Glutamatergic neuron (in vitro differentiated cells): ENCODE data around the gene DPP7. TPM values are rescaled to one million over a fixed set of nuclear protein-coding genes. Genes with fewer than 3 reads are reported as not detected.

Experiments used
- DNase-seq: peaks from one replicate; pipeline ENCODE4 v3.0.0; 2022
- H3K27ac Mint-ChIP-seq: one replicate; pipeline ENCODE4 v1.8.0; 2020; ENCODE audit warnings: mild to moderate bottlenecking, mixed read lengths, inconsistent platforms; ENCODE audit not compliant: unreplicated experiment
- H3K27me3 Mint-ChIP-seq: one replicate; pipeline ENCODE4 v1.8.0; 2020; ENCODE audit warnings: mild to moderate bottlenecking, moderate library complexity, mixed read lengths, inconsistent platforms; ENCODE audit not compliant: unreplicated experiment
- H3K36me3 Mint-ChIP-seq: one replicate; pipeline ENCODE4 v1.8.0; 2020; ENCODE audit warnings: mild to moderate bottlenecking, mixed read lengths, inconsistent platforms; ENCODE audit not compliant: unreplicated experiment
- H3K4me1 Mint-ChIP-seq: one replicate; pipeline ENCODE4 v1.8.0; 2020; ENCODE audit warnings: mild to moderate bottlenecking, low read depth, mixed read lengths, inconsistent platforms; ENCODE audit not compliant: unreplicated experiment
- H3K4me3 Mint-ChIP-seq: one replicate; pipeline ENCODE4 v1.8.0; 2020; ENCODE audit warnings: mild to moderate bottlenecking, mixed read lengths, inconsistent platforms; ENCODE audit not compliant: unreplicated experiment
- H3K9me3 Mint-ChIP-seq: one replicate; pipeline ENCODE4 v1.8.0; 2020; ENCODE audit warnings: mild to moderate bottlenecking, moderate library complexity, mixed read lengths, inconsistent platforms; ENCODE audit not compliant: unreplicated experiment
- long read RNA-seq: library from polyadenylated mRNA; unstranded; transcript quantifications from one replicate; pipeline ENCODE4 v2.0.0, GENCODE V29; 2020; ENCODE audit not compliant: unreplicated experiment
- total RNA-seq: library from RNA; stranded (reverse); fragmentation: NEBNext Ultra II Directional; extraction: Animal tissue kit (Norgen Biotek cat#: 25700); gene quantifications from one replicate; pipeline ENCODE4 v1.2.1, GENCODE V29; 2021; ENCODE audit not compliant: unreplicated experiment
- TF ChIP-seq, protein P1 (sequence below): fragments of 200-600 bp; sonication (generic); IDR thresholded peaks from one replicate; pipeline ENCODE4 v1.5.0; 2021; ENCODE audit not compliant: partially characterized antibody, unreplicated experiment

The DPP7 gene
- total RNA-seq = 30.8 TPM
- long read RNA-seq, partial matches to known transcripts = 1 of 16 reads
- long read RNA-seq, other reads (novel, unspliced or antisense) = 11 of 16 reads

DNA sequence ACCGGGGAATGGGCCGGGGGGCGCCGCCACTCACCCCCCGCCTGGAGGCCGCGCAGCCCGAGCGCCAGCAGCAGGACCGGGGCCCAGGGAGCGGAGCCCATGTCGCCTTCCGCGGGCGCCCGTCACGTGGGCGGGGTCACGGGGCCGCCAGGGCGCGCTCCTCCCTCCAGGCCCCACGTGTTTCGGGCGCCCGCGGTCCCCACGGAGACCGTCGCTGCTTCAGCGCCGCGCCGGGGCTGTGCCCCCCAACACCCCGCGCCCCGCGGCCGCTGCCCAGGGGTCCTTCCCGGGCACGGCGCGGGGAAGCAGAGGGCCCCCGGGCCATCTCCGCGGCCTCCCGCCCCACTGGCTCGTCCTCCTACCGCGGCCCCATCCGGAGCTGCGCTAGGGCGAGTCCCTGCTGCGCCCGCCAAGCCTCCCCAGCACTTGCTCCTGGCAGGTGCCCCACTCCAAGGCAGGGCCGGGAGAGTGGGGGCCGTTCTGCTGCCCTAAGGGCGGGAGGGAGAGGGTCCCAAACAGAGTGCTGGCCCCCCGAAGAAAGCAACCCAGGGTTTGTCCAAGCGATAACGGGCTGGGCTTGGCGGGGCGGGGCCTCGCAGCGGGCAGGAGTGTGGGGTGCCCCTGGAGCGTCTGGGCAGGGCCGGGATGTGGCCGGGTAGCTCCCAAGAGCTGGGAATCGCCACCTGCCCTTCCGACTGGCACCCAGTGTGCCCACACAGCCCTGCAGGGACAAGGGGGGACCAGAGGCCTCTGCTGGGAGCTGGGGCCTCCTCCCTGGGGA is at the start of gene DPP7:
DPP7 (minus strand) TSS at position 121 of the 781 bp plus-strand sequence; CDS start at position 101, 20 bp downstream.
- H3K27ac Mint-ChIP-seq = no peak within 1 kb of the TSS
- peaks cover 9% of the 10 kb centered on the region for H3K4me1 Mint-ChIP-seq
- peak; percentile 60 for DNase-seq
- TF ChIP-seq, protein P1, sequence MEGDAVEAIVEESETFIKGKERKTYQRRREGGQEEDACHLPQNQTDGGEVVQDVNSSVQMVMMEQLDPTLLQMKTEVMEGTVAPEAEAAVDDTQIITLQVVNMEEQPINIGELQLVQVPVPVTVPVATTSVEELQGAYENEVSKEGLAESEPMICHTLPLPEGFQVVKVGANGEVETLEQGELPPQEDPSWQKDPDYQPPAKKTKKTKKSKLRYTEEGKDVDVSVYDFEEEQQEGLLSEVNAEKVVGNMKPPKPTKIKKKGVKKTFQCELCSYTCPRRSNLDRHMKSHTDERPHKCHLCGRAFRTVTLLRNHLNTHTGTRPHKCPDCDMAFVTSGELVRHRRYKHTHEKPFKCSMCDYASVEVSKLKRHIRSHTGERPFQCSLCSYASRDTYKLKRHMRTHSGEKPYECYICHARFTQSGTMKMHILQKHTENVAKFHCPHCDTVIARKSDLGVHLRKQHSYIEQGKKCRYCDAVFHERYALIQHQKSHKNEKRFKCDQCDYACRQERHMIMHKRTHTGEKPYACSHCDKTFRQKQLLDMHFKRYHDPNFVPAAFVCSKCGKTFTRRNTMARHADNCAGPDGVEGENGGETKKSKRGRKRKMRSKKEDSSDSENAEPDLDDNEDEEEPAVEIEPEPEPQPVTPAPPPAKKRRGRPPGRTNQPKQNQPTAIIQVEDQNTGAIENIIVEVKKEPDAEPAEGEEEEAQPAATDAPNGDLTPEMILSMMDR = no peak
- peaks cover 4% of the 10 kb centered on the region for H3K9me3 Mint-ChIP-seq
- H3K4me3 Mint-ChIP-seq = no peak within 1 kb of the TSS
- H3K36me3 Mint-ChIP-seq = no peaks in the 10 kb centered on the region
- H3K27me3 Mint-ChIP-seq = peaks cover 6% of the 10 kb centered on the region

DNA sequence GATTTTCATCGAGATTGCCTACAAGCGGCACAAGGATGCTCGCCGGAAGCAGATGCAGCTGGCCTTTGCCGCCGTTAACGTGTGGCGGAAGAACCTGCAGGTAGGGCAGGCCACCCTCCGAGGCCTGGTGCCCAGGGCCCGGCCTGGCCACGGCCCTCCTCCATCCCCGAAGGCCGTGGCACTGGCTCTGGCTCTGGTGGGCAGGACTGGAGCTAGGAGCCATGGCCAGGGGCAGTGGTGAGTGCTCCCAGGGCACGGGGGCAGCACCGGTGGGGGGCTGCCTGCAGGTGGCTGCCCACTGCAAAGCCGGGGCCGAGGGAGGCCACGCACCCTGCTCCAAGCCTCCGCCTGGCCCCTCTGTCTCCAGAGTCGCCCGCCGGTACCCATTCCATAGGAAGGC is 49.3 kb upstream of the DPP7 start:
- Mint-ChIP-seq H3K36me3 (no peaks in the 10 kb centered on the region), H3K4me3 (no peak overlapping the region), H3K4me1 (peaks cover 5% of the 10 kb centered on the region), H3K9me3 (peaks cover 5% of the 10 kb centered on the region), H3K27ac (no peak overlapping the region), H3K27me3 (peaks cover 26% of the 10 kb centered on the region)
- no peak for DNase-seq
- TF ChIP-seq, protein P1 = no peak

DNA sequence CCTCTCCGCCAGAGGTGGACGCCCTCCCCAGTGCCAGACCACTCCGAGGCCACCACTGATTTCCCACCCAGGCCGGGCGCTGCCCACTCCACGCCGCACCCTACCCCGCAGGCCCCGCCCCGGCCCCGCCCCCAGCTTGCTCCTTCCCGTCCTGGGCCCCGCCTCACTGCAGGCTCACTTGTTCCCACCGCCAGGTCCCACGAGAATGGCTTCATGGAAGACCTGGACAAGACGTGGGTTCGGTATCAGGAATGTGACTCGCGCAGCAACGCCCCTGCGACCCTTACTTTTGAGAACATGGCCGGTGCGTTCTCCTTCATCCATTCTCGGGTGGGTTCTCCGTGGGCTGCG is 48.8 kb upstream of the DPP7 start:
- DNase-seq = no peak
- H3K4me1 Mint-ChIP-seq = peaks cover 6% of the 10 kb centered on the region

DNA sequence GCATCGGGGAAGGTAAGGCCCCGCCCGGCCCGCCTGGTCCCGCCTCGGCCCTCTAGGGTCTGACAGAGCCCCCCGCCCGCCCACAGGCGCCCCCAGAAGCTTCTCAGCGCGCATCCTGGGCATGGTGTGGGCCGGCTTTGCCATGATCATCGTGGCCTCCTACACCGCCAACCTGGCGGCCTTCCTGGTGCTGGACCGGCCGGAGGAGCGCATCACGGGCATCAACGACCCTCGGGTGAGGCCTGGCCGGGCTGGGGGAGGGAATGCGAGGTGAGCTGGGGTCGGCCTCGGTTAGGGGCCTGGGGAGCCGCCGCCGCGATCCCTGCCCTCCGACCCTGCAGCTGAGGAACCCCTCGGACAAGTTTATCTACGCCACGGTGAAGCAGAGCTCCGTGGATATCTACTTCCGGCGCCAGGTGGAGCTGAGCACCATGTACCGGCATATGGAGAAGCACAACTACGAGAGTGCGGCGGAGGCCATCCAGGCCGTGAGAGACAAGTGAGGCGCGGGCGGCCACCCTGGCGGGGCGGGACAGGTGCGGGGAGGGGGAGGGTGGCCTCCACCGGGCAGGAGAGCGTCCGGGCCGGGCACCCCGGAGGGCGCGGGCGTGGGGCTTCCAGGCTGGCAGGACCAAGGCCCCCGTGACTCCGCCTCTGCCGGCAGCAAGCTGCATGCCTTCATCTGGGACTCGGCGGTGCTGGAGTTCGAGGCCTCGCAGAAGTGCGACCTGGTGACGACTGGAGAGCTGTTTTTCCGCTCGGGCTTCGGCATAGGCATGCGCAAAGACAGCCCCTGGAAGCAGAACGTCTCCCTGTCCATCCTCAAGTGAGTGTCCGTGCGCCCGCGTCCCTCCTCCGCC is 48.2 kb upstream of the DPP7 start:
- peak overlapping the region; percentile 69 for H3K4me3 Mint-ChIP-seq
- peaks cover 5% of the 10 kb centered on the region for H3K9me3 Mint-ChIP-seq
- TF ChIP-seq, protein P1 = no peak
- H3K27ac Mint-ChIP-seq = no peak overlapping the region
- H3K27me3 Mint-ChIP-seq = peaks cover 26% of the 10 kb centered on the region
- DNase-seq = no peak
- H3K4me1 Mint-ChIP-seq = peaks cover 10% of the 10 kb centered on the region
- H3K36me3 Mint-ChIP-seq = no peaks in the 10 kb centered on the region

More for the DNA sequence above, 48.8 kb upstream of the DPP7 start:
- H3K9me3 Mint-ChIP-seq = peaks cover 5% of the 10 kb centered on the region
- H3K27ac Mint-ChIP-seq = no peak overlapping the region
- peaks cover 26% of the 10 kb centered on the region for H3K27me3 Mint-ChIP-seq
- H3K36me3 Mint-ChIP-seq = no peaks in the 10 kb centered on the region
- peak overlapping the region; percentile 69 for H3K4me3 Mint-ChIP-seq
- TF ChIP-seq, protein P1 = no peak
